Measurements from ENCODE around the gene DNAH6.

The DNAH6 gene

DNA sequence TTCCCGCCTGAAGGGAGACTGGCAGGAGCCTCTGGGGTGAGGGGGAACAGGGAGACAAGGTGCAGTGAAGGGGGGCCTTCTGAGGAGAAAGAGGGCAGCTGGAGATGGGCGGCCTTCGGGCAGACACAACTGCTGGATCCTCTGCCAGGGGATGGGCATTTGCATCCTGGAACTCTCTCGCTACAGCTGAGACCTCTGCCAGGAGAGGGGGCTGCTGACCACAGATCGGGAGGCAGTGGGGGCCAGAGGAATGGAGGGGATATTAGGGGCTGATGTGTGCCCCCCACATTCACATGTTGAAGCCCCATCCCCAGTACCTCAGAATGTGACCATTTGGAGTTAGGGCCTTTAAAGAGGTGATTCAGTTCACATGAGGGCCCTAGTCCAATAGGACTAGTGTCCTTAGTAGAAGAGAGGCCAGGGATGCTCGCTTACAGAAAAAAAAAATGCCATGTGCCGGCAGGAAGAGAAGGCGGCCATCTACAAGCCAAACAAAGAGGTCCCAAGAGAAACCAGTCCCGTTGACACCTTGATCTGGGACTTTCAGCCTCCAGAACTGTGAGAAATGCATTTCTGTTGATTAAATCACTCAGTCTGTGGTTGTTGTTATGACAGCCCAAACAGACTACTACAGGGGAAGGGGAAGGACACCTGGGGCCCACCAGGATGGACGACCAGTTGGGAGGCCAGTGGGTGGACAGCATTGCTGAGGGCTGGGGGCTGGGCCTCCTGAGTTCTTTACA lies 314.6 kb downstream of the DNAH6 start:
- H3K4me1 ChIP-seq (ENCODE audit: control insufficient read depth, insufficient read depth, low read length), result no peaks in the 10 kb centered on the region
- no peak overlapping the region for H3K4me2 ChIP-seq (ENCODE audit: low read length)
- H3K4me3 ChIP-seq (ENCODE audit: low read length), result no peak overlapping the region
- H3K9ac ChIP-seq (ENCODE audit: low read depth, low read length), result no peak overlapping the region
- H3K27me3 ChIP-seq (ENCODE audit: control insufficient read depth, insufficient read depth, low read length), result peaks cover 14% of the 10 kb centered on the region
- no peaks in the 10 kb centered on the region for H3K36me3 ChIP-seq (ENCODE audit: insufficient read depth, low read length)
- H3K9me3 ChIP-seq (replicated peaks; ENCODE audit: low read length), result no peaks in the 10 kb centered on the region

- no peaks in the 10 kb centered on the region for H3K9me3 ChIP-seq (replicated peaks; ENCODE audit: low read length)
- no peaks in the 10 kb centered on the region for H3K36me3 ChIP-seq (ENCODE audit: insufficient read depth, low read length)
- H3K9ac ChIP-seq (ENCODE audit: low read depth, low read length), result no peak overlapping the region
- H3K4me1 ChIP-seq (ENCODE audit: control insufficient read depth, insufficient read depth, low read length), result no peaks in the 10 kb centered on the region
- no peak overlapping the region for H3K4me2 ChIP-seq (ENCODE audit: low read length)
- no peak overlapping the region for H3K4me3 ChIP-seq (ENCODE audit: low read length)
- H3K27me3 ChIP-seq (ENCODE audit: control insufficient read depth, insufficient read depth, low read length), result peaks cover 4% of the 10 kb centered on the region
These were observed 316.6 kb downstream of the DNAH6 start for GRCh38 chr2:84832772-84833461.

- Histone ChIP-seq H3K36me3 (ENCODE audit: insufficient read depth, low read length) (no peaks in the 10 kb centered on the region), H3K4me1 (ENCODE audit: control insufficient read depth, insufficient read depth, low read length) (no peaks in the 10 kb centered on the region), H3K9ac (ENCODE audit: low read depth, low read length) (no peak overlapping the region), H3K4me3 (ENCODE audit: low read length) (no peak overlapping the region), H3K4me2 (ENCODE audit: low read length) (no peak overlapping the region), H3K27me3 (ENCODE audit: control insufficient read depth, insufficient read depth, low read length) (peaks cover 4% of the 10 kb centered on the region), H3K9me3 (replicated peaks; ENCODE audit: low read length) (no peaks in the 10 kb centered on the region)
These were observed 317.3 kb downstream of the DNAH6 start for GRCh38 chr2:84833481-84834150.

GRCh38 chr2:84836215-84836614 lies 319.9 kb downstream of the DNAH6 start:
- no peaks in the 10 kb centered on the region for H3K27me3 ChIP-seq (ENCODE audit: control insufficient read depth, insufficient read depth, low read length)
- H3K4me1 ChIP-seq (ENCODE audit: control insufficient read depth, insufficient read depth, low read length), result no peaks in the 10 kb centered on the region
- no peaks in the 10 kb centered on the region for H3K9me3 ChIP-seq (replicated peaks; ENCODE audit: low read length)
- H3K36me3 ChIP-seq (ENCODE audit: insufficient read depth, low read length), result no peaks in the 10 kb centered on the region
- no peak overlapping the region for H3K4me2 ChIP-seq (ENCODE audit: low read length)
- no peak overlapping the region for H3K4me3 ChIP-seq (ENCODE audit: low read length)
- H3K9ac ChIP-seq (ENCODE audit: low read depth, low read length), result no peak overlapping the region

- Histone ChIP-seq H3K4me1 (ENCODE audit: control insufficient read depth, insufficient read depth, low read length) (no peaks in the 10 kb centered on the region), H3K9ac (ENCODE audit: low read depth, low read length) (no peak overlapping the region), H3K27me3 (ENCODE audit: control insufficient read depth, insufficient read depth, low read length) (no peaks in the 10 kb centered on the region), H3K36me3 (ENCODE audit: insufficient read depth, low read length) (no peaks in the 10 kb centered on the region), H3K4me3 (ENCODE audit: low read length) (no peak overlapping the region), H3K9me3 (replicated peaks; ENCODE audit: low read length) (no peaks in the 10 kb centered on the region), H3K4me2 (ENCODE audit: low read length) (no peak overlapping the region)
These were observed 322.3 kb downstream of the DNAH6 start for GRCh38 chr2:84838434-84839145.

DNA sequence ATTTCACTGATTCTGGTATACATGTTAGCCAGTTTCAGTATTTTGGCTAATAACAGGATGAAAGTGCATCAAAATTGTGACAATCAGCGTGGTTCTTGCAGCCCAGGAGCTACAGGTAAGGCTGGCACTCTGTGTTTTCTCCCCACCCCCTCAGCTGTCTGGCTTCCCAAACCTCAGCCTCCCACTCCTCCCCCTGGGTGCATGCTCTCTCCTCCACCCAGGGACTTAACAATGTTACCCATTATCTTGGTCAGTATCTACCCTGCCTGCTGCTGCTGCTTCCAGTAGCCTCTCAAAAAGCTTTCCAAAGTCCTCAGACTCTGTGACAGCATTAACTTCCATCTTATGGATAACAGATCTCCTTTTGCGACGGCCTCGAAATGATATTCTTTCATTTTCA lies 323.6 kb downstream of the DNAH6 start:
- no peaks in the 10 kb centered on the region for H3K9me3 ChIP-seq (replicated peaks; ENCODE audit: low read length)
- no peak overlapping the region for H3K4me2 ChIP-seq (ENCODE audit: low read length)
- H3K4me1 ChIP-seq (ENCODE audit: control insufficient read depth, insufficient read depth, low read length), result no peaks in the 10 kb centered on the region
- no peak overlapping the region for H3K9ac ChIP-seq (ENCODE audit: low read depth, low read length)
- H3K4me3 ChIP-seq (ENCODE audit: low read length), result no peak overlapping the region
- no peaks in the 10 kb centered on the region for H3K36me3 ChIP-seq (ENCODE audit: insufficient read depth, low read length)
- no peaks in the 10 kb centered on the region for H3K27me3 ChIP-seq (ENCODE audit: control insufficient read depth, insufficient read depth, low read length)

DNA sequence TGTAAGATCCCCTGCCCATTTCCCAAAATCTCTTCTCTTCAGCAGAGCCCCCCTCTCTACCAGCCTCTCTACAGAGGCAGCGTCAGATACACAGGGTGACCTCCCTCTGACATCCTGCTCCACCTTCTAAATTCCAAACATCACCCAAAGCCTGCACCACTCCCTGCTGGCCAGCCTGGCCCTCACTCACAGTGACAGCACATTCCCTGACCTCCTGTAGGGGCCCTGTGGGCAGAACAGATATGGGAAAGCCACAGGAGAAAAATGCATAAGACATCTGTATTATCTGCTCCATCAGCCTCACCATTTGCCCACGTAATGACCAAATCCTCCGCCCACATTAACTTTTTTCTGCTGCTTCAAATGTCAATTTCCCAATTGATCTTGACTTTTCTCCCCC lies 324.0 kb downstream of the DNAH6 start:
- no peaks in the 10 kb centered on the region for H3K4me1 ChIP-seq (ENCODE audit: control insufficient read depth, insufficient read depth, low read length)
- H3K27me3 ChIP-seq (ENCODE audit: control insufficient read depth, insufficient read depth, low read length), result no peaks in the 10 kb centered on the region
- H3K36me3 ChIP-seq (ENCODE audit: insufficient read depth, low read length), result no peaks in the 10 kb centered on the region
- H3K9me3 ChIP-seq (replicated peaks; ENCODE audit: low read length), result no peaks in the 10 kb centered on the region
- H3K9ac ChIP-seq (ENCODE audit: low read depth, low read length), result no peak overlapping the region
- no peak overlapping the region for H3K4me2 ChIP-seq (ENCODE audit: low read length)
- no peak overlapping the region for H3K4me3 ChIP-seq (ENCODE audit: low read length)

DNA sequence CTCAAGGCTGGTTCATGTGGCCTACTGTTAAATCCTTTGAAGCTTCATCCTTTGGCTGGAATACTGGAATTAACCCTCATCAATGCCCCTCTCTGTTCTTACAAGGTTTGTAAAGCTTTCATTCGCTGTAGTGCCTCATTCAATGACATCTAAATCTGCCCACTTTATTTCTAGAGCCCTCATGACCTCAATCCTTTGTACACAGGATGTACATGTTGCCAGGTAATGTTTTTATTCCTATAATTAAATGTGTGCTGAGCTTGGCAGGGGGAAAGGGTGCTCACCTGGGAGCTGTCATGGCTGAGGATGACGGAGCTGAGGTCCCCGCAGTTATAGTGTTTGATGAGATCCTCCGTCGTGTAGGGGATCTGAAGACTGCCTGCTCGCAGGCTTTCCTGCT lies 325.3 kb downstream of the DNAH6 start:
- H3K4me1 ChIP-seq (ENCODE audit: control insufficient read depth, insufficient read depth, low read length), result no peaks in the 10 kb centered on the region

DNA sequence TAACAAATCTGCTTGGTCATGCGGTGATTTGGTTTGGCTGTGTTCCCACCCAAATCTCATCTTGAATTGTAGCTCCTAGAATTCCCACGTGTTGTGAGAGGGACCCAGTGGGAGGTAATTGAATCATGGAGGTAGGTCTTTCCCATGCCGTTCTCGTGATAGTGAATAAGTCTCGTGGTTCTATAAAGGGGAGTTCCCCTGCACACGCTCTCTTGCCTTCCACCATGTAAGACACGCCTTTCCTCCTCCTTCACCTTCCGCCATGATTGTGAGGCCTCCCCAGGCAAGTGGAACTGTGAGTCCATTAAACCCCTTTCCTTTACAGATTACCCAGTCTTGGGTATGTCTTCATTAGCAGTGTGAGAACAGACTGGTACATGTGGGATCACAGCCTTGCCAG lies 327.8 kb downstream of the DNAH6 start:
- H3K36me3 ChIP-seq (ENCODE audit: insufficient read depth, low read length), result no peaks in the 10 kb centered on the region
- no peaks in the 10 kb centered on the region for H3K4me1 ChIP-seq (ENCODE audit: control insufficient read depth, insufficient read depth, low read length)
- no peak overlapping the region for H3K4me3 ChIP-seq (ENCODE audit: low read length)
- H3K9ac ChIP-seq (ENCODE audit: low read depth, low read length), result no peak overlapping the region
- H3K9me3 ChIP-seq (replicated peaks; ENCODE audit: low read length), result no peaks in the 10 kb centered on the region
- H3K4me2 ChIP-seq (ENCODE audit: low read length), result no peak overlapping the region
- peaks cover 4% of the 10 kb centered on the region for H3K27me3 ChIP-seq (ENCODE audit: control insufficient read depth, insufficient read depth, low read length)

More for the DNA sequence above, 325.3 kb downstream of the DNAH6 start:
- no peaks in the 10 kb centered on the region for H3K36me3 ChIP-seq (ENCODE audit: insufficient read depth, low read length)
- no peaks in the 10 kb centered on the region for H3K27me3 ChIP-seq (ENCODE audit: control insufficient read depth, insufficient read depth, low read length)
- H3K9me3 ChIP-seq (replicated peaks; ENCODE audit: low read length), result no peaks in the 10 kb centered on the region
- no peak overlapping the region for H3K4me2 ChIP-seq (ENCODE audit: low read length)
- no peak overlapping the region for H3K9ac ChIP-seq (ENCODE audit: low read depth, low read length)
- no peak overlapping the region for H3K4me3 ChIP-seq (ENCODE audit: low read length)

DNA sequence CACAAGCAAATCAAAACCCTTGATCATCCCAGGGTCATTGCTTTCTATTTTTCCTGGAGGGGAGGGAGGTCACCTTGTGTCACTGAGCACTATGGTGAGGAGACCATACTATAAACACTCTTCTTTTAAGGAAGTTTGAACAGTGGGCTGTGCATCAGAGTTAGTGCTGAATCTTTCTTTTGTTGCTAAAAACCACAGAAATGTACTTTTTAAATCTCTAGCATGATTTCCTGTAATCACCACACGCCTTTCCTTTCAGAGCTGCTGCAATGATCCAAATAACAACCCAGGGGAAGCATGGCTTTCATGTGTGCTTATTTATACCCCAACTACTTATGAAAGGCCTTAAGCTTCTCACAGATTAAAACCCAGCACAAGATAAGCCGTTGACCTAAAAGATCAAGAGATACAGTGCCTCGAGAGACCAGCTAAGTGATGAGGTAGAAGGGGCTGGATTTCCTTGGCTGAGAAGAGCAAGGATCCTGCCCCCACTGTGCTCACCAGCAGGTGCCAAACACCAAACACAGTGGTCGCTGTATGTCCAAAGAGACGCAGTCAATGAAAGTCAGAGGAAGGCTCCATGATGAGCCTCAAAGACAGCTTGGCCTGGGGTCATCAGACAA lies 329.9 kb downstream of the DNAH6 start:
- Histone ChIP-seq H3K4me3 (ENCODE audit: low read length) (no peak overlapping the region), H3K9me3 (replicated peaks; ENCODE audit: low read length) (no peaks in the 10 kb centered on the region), H3K4me2 (ENCODE audit: low read length) (no peak overlapping the region), H3K27me3 (ENCODE audit: control insufficient read depth, insufficient read depth, low read length) (peaks cover 6% of the 10 kb centered on the region), H3K9ac (ENCODE audit: low read depth, low read length) (no peak overlapping the region), H3K36me3 (ENCODE audit: insufficient read depth, low read length) (no peaks in the 10 kb centered on the region), H3K4me1 (ENCODE audit: control insufficient read depth, insufficient read depth, low read length) (no peaks in the 10 kb centered on the region)

DNA sequence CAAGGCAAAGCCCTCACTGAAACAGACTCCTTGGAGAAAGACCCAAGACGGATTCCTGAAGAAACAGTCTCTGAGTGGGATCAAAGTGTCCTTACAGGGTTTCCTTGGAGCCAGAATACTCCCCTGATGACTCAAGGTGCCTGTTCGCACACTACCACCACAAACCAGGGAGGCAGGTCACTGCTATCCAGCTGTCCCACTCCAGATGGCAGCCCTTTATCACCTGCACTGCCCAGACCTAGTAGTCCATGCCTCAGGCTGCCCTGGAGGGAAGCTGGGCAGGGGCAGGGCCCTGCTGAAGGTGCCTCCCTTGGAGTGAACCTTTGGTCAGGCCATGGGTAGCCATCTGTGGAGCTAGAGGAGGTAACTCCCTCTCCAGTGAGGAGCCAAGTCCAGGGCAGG lies 330.4 kb downstream of the DNAH6 start:
- H3K9me3 ChIP-seq (replicated peaks; ENCODE audit: low read length), result no peaks in the 10 kb centered on the region
- no peaks in the 10 kb centered on the region for H3K36me3 ChIP-seq (ENCODE audit: insufficient read depth, low read length)
- no peaks in the 10 kb centered on the region for H3K4me1 ChIP-seq (ENCODE audit: control insufficient read depth, insufficient read depth, low read length)
- no peak overlapping the region for H3K9ac ChIP-seq (ENCODE audit: low read depth, low read length)
- H3K4me2 ChIP-seq (ENCODE audit: low read length), result no peak overlapping the region
- no peak overlapping the region for H3K4me3 ChIP-seq (ENCODE audit: low read length)
- peaks cover 6% of the 10 kb centered on the region for H3K27me3 ChIP-seq (ENCODE audit: control insufficient read depth, insufficient read depth, low read length)
